Stimulated activated effector memory CD8-positive, alpha-beta T cell treated with anti-CD3 and anti-CD28 coated beads, Interleukin-12 subunit alpha, Interleukin-12 subunit beta, amount 100 ng/mL, for 72 hours (primary cell): Measurements from ENCODE around the gene ARHGEF10L.

Experiments used
- ATAC-seq: fragments of 150-1000 bp; cut with Tn5 transposase; 2 replicates; pipeline ENCODE4 v1.10.0; 2021
- DNase-seq, 2 donors: peaks; one replicate each; pipeline ENCODE4 v3.0.0; 2021 to 2022; ENCODE audit warnings: low spot score in 2 of 2
- H3K27ac Mint-ChIP-seq: one replicate; pipeline ENCODE4 v1.8.0; 2022; ENCODE audit warnings: mild to moderate bottlenecking, mixed read lengths
- H3K36me3 Mint-ChIP-seq: one replicate; pipeline ENCODE4 v1.8.0; 2022; ENCODE audit warnings: mild to moderate bottlenecking, mixed read lengths
- H3K4me1 Mint-ChIP-seq: one replicate; pipeline ENCODE4 v1.8.0; 2022; ENCODE audit warnings: mixed read lengths
- H3K4me3 Mint-ChIP-seq: one replicate; pipeline ENCODE4 v1.8.0; 2022; ENCODE audit warnings: mild to moderate bottlenecking, mixed read lengths
- H3K9me3 Mint-ChIP-seq: one replicate; pipeline ENCODE4 v1.8.0; 2022; ENCODE audit warnings: mixed read lengths

Gene ARHGEF10L

DNA sequence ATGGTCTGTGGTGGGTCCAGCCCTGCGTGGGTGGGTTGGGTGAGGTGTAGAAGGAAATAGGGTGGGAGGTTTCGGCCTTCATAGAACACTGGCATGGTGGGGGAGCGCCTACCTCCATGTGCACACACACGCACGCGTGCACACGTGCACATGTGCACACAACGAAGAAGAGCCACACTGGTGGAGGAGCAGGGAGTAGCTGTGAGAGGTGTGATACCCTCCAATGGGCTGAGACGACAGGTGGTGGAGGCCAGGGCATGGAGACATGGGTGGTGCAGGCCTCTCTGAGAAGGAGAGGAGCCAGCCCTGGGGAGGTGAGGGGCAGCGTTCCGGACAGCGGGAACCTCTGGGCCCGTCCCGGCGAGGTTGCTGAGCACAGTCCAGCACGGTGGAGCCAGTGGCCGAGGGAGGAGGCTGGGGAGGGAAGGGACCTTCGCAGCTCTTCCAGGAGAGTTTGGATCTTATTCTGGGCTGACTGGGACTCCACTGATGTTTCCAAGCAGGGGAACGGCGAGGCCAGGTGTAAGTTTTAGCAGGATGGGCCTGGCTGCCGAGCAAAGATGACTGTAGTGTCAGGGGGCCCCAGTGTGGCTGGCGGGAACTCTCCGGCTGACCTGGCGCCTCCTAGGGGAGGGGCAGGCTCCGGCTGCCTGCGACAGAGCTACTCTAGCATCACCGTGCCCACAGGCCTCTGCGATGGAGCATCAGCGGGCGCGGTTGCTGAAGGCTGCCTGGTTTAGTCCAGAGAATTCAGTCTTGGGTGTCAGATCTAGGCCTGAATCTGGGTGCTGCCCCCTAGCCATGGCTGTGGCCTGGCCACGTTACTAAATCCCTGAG lies 107.2 kb downstream of the ARHGEF10L start:
- no peaks in the 10 kb centered on the region for H3K4me1 Mint-ChIP-seq
- H3K9me3 Mint-ChIP-seq: no peaks in the 10 kb centered on the region

DNA sequence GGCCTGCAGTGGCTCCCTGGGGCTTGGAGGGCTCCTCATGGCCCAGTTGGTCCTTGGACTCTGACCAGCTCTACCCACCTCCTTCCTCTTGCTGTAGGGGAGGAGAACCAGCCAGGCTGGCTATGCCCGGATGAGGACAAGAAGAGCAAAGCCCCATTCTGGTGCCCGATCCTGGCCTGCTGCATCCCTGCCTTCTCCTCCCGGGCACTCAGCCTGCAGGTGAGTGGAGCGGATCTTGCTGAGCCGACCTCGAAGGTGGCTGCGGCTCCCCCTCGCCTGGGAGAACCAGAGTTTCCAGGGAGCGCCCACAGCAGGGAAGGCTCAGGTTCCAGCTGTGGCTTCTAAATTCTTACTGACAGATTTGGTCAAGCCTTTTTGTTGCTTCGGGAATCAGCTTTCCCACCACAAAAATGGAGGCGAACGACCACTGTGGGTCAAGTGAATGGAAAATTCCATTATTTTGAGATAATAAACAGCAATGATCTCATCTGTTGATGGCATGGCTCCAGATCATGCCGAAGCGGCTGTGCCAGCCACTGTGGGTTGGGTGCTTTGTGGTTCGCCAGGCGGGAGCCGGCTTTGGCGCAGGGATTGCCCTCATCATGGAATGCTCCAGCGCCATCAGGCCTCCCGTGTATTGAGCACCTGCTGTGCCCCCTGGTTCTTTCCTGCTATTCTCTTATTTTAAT lies 109.1 kb downstream of the ARHGEF10L start:
- no peak overlapping the region for H3K27ac Mint-ChIP-seq
- H3K36me3 Mint-ChIP-seq: no peaks in the 10 kb centered on the region
- DNase-seq (no peak), ATAC-seq (no peak)
- no peaks in the 10 kb centered on the region for H3K9me3 Mint-ChIP-seq
- no peak overlapping the region for H3K4me3 Mint-ChIP-seq
- no peaks in the 10 kb centered on the region for H3K4me1 Mint-ChIP-seq

More for the DNA sequence above, 107.2 kb downstream of the ARHGEF10L start:
- no peak for DNase-seq
- no peak overlapping the region for H3K27ac Mint-ChIP-seq
- no peak for ATAC-seq
- no peaks in the 10 kb centered on the region for H3K36me3 Mint-ChIP-seq
- H3K4me3 Mint-ChIP-seq: no peak overlapping the region

DNA sequence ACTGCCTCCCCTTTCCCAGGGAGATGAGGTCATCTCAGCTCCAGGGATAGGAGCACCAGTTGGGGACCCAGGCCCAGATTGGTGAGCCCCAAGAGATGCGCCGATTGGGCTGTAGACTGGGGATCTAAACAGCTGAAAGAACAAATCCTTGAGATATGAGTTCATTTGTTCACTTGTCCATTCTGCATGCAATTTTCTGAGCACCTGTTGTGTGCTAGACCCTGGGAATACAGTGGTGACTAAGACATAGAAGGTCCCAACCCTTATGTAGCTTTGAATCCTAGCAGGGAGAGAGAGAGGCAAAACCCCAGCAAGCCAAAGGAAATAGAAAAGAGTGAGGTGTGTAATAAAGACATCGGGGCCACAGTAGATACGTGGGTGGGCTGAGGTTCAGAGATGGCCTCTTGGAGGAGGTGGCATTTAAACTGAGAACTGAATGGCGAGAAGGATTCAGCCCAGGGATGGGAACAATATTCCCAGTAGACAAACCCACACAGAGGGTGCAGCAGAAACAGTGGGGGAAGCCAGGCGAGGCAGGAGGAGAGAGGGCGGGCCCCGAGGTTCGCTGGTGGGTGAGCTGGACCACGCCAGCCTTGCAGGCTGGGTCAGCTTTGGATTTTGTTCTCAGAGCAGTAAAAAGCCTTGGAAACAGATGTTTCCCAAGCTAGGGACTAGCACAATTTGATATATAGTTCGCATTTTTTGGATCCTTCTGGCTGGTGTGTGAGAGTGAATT lies 110.0 kb downstream of the ARHGEF10L start:
- Mint-ChIP-seq H3K27ac (no peak overlapping the region), H3K36me3 (no peaks in the 10 kb centered on the region)

DNA sequence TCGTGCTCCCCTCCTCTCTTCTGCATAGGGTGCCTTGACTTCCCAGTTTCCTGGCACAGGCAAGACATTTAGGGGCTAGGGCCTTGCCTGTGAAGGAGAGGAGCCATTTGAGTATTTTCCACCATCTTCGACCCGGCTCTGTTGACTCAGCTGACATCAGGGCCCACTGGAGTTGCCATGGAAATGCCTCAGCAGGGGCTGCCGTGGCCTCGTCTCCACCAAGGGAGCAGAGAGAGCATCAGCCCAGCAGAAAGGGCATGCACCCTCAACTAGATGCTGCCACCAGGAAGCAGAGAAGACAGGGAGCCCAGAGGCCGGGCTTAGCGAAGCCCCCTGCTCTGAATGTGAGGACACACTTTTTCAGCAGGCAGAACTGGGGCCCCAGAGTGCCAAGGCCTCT lies 113.8 kb downstream of the ARHGEF10L start:
- no peak for ATAC-seq
- Mint-ChIP-seq H3K4me1 (no peaks in the 10 kb centered on the region), H3K27ac (no peak overlapping the region), H3K36me3 (no peaks in the 10 kb centered on the region), H3K4me3 (no peak overlapping the region), H3K9me3 (no peaks in the 10 kb centered on the region)
- no peak for DNase-seq

More for the DNA sequence above, 110.0 kb downstream of the ARHGEF10L start:
- DNase-seq: no peak
- no peaks in the 10 kb centered on the region for H3K4me1 Mint-ChIP-seq
- no peak overlapping the region for H3K4me3 Mint-ChIP-seq
- ATAC-seq: no peak
- H3K9me3 Mint-ChIP-seq: no peaks in the 10 kb centered on the region

DNA sequence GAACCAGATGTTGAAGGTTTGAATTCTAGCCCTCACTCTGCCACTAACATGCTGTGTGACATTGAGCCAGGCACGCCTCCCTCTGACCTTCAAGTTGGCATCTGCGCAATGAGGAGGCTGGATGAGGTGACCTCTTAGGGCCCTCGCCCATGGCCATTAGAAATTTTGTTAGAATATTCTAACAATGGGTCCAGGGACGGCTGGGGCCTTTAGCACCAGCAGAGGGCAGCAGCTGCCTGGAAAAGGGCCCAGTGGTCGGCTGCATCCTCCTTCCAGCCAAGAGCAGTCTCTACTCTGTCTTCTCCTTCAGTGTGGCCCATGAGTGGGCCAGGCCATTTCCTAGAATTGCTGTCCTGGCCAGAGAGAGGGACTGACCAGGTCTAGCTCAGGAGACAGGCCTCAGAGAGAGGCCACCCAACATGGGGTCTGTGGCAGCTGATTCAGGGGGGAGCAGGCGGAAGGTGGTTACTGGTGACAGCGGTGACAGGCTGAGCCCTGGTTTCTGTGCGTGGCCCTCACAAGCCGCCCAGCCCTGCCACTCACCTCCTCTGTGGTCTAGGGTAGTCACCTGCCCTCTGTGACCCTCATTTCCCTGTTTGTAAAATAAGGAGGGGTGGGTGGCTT lies 114.3 kb downstream of the ARHGEF10L start:
- no peaks in the 10 kb centered on the region for H3K9me3 Mint-ChIP-seq
- H3K4me1 Mint-ChIP-seq: no peaks in the 10 kb centered on the region
- no peak for ATAC-seq
- no peak overlapping the region for H3K4me3 Mint-ChIP-seq
- H3K36me3 Mint-ChIP-seq: no peaks in the 10 kb centered on the region
- no peak overlapping the region for H3K27ac Mint-ChIP-seq
- DNase-seq: peak in 1 of 2 donors; percentile 51

DNA sequence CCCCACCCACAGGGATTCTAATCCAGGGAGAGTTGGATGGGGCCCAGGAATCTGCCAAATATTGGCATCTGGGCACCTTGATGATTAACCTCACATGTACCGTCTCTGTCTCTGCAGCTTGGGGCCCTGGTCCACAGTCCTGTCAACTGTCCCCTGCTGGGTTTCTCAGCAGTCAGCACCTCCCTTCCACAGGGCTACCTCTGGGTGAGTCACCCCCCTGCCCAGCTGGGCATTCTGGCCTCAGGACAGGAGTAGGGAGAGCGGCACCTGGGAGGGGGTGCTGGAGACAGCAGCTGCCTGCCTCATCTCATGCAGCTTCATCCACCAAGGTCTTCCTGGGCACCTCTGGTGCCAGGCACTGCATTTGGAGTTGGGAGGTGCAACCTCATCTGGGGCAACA lies 115.0 kb downstream of the ARHGEF10L start:
- ATAC-seq (no peak), DNase-seq (no peak)
- no peak overlapping the region for H3K4me3 Mint-ChIP-seq
- H3K27ac Mint-ChIP-seq: no peak overlapping the region
- H3K36me3 Mint-ChIP-seq: no peaks in the 10 kb centered on the region
- no peaks in the 10 kb centered on the region for H3K9me3 Mint-ChIP-seq
- H3K4me1 Mint-ChIP-seq: no peaks in the 10 kb centered on the region

DNA sequence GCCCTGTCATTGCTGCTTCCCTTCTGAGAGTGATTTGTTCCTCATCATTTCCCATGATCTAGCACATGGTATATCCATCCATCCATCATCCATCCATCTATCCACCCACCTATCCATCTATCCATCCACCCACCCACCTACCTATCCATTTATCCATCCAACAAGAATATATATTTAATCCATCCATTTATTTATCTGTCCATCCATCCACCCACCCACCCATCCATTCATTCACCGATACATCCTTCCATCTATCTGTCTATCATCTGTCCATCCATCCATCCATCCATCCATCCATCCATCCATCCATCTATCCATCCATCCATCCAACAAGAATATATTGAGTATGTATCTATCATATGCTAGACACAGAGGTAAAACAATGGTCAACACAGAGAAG lies 115.7 kb downstream of the ARHGEF10L start:
- H3K4me3 Mint-ChIP-seq: no peak overlapping the region
- H3K27ac Mint-ChIP-seq: no peak overlapping the region
- H3K36me3 Mint-ChIP-seq: no peaks in the 10 kb centered on the region
- no peaks in the 10 kb centered on the region for H3K4me1 Mint-ChIP-seq
- DNase-seq (no peak), ATAC-seq (no peak)
- H3K9me3 Mint-ChIP-seq: no peaks in the 10 kb centered on the region

DNA sequence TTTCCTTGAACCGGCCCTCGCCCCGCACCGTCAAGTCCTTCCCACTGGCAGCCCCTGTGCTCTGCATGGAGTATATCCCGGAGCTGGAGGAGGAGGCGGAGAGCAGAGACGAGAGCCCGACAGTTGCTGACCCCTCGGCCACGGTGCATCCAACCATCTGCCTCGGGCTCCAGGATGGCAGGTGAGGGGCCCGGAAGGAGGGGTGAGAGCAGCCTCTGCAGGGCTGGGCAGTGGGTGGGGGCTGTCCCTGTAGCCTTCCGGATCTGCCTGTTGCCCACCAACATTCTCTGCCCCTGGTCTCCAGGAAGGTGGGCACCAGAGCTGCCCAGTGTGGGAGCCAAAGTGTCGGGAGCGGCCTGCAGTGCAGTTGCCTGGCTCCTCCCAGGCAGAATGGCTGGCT lies 116.4 kb downstream of the ARHGEF10L start:
- ATAC-seq (no peak), DNase-seq (no peak)
- Mint-ChIP-seq H3K4me1 (no peaks in the 10 kb centered on the region), H3K9me3 (no peaks in the 10 kb centered on the region), H3K4me3 (no peak overlapping the region), H3K27ac (no peak overlapping the region), H3K36me3 (no peaks in the 10 kb centered on the region)

DNA sequence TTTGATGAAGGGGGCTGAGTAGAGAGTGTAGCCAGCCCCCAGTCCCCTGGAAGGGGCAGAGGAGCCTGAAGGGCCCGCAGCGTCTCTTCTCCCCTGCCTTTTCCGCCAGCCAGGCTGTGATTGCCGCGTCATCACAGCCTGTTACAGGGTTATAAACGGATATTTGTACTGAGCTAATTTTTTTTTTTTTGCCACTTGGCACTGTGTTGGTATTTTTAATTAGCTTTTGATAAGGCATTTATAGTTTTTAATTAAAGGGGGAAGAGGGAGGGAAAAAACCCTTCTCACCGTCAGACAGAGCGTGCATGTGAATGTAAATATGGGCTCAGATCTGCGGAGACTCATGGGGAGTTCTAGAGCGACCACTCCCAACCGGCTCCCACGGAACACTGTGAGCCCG lies 117.9 kb downstream of the ARHGEF10L start:
- Mint-ChIP-seq H3K9me3 (no peaks in the 10 kb centered on the region), H3K36me3 (no peaks in the 10 kb centered on the region), H3K4me1 (no peaks in the 10 kb centered on the region), H3K4me3 (no peak overlapping the region), H3K27ac (no peak overlapping the region)
- ATAC-seq (no peak), DNase-seq (no peak)

DNA sequence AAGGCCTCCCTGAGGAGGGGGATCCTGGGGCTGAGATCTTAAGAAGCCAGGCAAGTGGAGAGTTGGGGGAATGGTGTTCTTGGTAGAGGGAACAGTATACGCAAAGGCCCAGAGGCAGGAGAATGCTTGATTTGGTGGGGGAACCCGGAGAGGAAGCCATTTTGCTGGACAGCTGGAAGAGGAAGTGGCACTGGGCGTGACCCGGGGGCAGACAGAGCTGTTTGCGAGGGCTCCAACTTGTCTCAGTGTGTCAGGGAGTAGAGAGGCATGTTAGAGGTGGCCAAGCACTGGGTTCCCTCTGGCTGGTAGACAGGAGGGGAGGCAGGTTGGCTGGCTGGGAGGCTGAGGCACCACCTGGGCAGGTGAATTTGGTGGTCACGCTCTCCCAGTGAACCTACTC lies 119.3 kb downstream of the ARHGEF10L start:
- H3K9me3 Mint-ChIP-seq: no peaks in the 10 kb centered on the region
- no peak overlapping the region for H3K4me3 Mint-ChIP-seq
- ATAC-seq: no peak
- H3K36me3 Mint-ChIP-seq: no peaks in the 10 kb centered on the region
- no peaks in the 10 kb centered on the region for H3K4me1 Mint-ChIP-seq
- no peak overlapping the region for H3K27ac Mint-ChIP-seq
- DNase-seq: no peak

DNA sequence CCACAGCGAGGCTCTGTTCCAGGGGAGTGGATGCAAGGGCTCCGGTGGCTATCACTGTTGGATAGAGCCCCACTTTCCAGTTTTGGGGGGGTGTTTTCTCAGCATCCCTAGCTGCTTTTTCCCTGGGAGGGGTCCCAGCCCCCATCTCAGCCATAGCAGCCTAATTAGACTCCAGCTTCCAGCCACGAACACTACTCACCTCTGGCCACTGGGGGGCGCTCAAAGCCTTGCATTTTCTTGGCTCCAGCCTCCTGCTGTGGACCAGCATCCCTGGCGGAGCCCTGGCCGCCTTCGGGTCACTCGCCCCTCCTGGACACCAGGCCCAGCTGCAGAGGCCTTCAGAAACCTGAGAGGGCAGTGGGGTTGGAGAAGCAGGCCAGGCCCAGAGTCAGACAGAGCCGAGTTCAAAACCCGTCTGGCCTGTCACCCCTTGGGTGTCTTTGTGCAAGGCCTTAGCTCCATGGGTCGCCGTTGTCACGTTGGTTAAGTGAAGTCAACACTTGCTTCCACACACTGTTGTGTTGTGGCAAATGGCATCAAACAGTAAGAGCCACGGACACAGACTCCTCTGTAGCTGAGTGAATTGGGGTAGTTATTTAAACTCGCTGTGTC lies 122.2 kb downstream of the ARHGEF10L start:
- no peak overlapping the region for H3K4me3 Mint-ChIP-seq
- no peaks in the 10 kb centered on the region for H3K4me1 Mint-ChIP-seq
- ATAC-seq (no peak), DNase-seq (peak; percentile 42 to 78)
- no peak overlapping the region for H3K27ac Mint-ChIP-seq
- H3K9me3 Mint-ChIP-seq: no peaks in the 10 kb centered on the region
- H3K36me3 Mint-ChIP-seq: no peaks in the 10 kb centered on the region

DNA sequence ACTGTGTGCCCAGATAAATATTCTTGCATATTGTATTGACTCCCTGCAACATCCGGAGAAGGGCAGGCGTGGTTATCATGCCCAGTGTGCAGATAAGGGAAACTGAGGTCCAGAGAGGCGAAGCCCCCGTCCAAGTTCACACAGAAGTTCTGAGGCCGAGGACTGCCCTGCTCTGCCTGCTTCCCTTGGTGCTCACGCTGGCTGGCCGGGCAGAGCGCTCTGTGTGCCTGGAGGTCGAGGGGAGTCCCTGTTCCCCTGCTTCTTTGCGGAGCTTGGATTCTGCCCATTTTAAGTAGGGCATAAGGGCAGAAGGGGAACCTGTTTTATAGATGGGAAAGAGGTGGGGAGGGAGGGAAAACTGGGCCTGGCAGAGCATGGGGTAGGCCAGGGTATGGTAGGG lies 122.8 kb downstream of the ARHGEF10L start:
- Mint-ChIP-seq H3K4me3 (no peak overlapping the region), H3K27ac (no peak overlapping the region), H3K9me3 (no peaks in the 10 kb centered on the region), H3K4me1 (no peaks in the 10 kb centered on the region), H3K36me3 (no peaks in the 10 kb centered on the region)
- ATAC-seq (no peak), DNase-seq (no peak)

DNA sequence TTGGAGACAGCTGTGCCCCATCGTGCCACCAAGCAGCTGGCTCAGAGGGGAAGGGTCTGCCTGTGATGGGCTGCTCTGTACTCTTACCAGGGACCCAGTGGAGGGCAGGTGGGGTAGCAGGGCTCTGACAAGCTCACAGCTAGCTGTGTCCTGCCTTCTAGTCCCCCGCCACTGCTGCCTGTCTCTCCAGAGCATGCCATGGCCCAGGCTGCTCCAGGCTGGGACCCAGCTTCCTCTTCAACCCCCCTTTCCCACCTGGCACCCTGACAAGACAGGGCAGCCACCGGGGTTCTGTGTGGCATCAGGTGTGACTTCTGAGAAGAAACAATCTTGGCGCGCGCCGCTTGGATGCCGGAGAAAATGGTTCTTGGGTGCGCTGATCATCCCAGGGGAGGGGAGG lies 123.3 kb downstream of the ARHGEF10L start:
- Mint-ChIP-seq H3K36me3 (no peaks in the 10 kb centered on the region), H3K4me1 (no peaks in the 10 kb centered on the region), H3K4me3 (no peak overlapping the region), H3K27ac (no peak overlapping the region), H3K9me3 (no peaks in the 10 kb centered on the region)
- DNase-seq (no peak), ATAC-seq (no peak)

DNA sequence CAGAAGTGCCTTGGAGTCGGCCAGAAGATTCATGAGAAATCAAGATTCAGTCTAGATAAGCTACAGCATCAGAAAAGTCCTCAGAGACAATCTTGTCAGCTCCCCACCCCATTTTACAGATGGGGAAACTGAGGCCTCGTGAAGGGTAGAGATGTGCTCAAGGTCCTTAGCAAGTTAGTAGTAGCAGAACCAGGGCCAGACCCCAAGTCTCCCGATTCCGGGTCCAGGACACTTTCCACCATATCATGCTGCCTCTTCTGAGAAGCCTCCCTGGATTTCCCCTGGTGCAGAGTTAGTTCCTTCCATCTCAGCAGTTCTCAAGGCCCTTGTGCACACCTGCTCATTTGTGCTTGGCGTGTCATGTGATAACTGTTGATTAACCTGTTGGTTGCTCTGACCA lies 124.1 kb downstream of the ARHGEF10L start:
- H3K4me1 Mint-ChIP-seq: no peaks in the 10 kb centered on the region
- H3K27ac Mint-ChIP-seq: no peak overlapping the region
- no peak for ATAC-seq
- no peak for DNase-seq
- H3K4me3 Mint-ChIP-seq: no peak overlapping the region
- H3K9me3 Mint-ChIP-seq: no peaks in the 10 kb centered on the region
- no peaks in the 10 kb centered on the region for H3K36me3 Mint-ChIP-seq

DNA sequence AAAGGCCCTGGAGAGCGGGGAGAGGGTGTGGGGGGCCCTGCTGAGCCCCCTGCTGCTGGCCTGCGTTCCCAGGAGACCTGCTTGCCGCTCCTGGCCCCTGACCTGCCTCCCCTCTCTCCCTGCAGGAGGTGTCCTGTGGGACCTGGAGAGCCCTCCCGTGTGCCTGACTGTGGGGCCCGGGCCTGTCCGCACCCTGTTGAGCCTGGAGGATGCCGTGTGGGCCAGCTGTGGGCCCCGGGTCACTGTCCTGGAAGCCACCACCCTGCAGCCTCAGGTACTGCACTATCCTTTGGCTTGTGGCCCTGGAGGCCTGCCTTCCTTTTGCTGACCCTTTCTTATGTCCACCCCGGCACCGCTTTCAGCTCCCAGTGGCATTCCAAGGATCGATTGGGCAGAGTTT lies 124.8 kb downstream of the ARHGEF10L start:
- no peak overlapping the region for H3K27ac Mint-ChIP-seq
- H3K36me3 Mint-ChIP-seq: no peaks in the 10 kb centered on the region
- ATAC-seq (no peak), DNase-seq (no peak)
- H3K4me3 Mint-ChIP-seq: no peak overlapping the region
- no peaks in the 10 kb centered on the region for H3K9me3 Mint-ChIP-seq
- H3K4me1 Mint-ChIP-seq: no peaks in the 10 kb centered on the region
